Neural progenitor cell (in vitro differentiated cells): ENCODE results near the gene POLR2E. TPM values are rescaled to one million over a fixed set of nuclear protein-coding genes. Genes with fewer than 3 reads are reported as not detected.
A peak's percentile ranks its signal among the peaks of the same experiment; 100 is the strongest.

Experiments
- DNase-seq: peaks from one replicate; pipeline ENCODE4 v3.0.0-alpha.2; 2016; ENCODE audit warnings: low spot score
- H2AFZ ChIP-seq: fragments of 200-600 bp; sonication (generic); replicated peaks from 2 replicates; pipeline ENCODE4 v1.6.1; 2016; ENCODE audit warnings: antibody characterized with exemption
- H3F3A ChIP-seq: fragments of 200-600 bp; sonication (generic); 2 replicates; pipeline ENCODE4 v1.6.1; 2016; ENCODE audit warnings: antibody characterized with exemption, low read depth
- H3K27ac ChIP-seq: fragments of 200-600 bp; sonication (generic); 2 replicates; pipeline ENCODE4 v1.5.1; 2016; ENCODE audit warnings: mild to moderate bottlenecking
- H3K27me3 ChIP-seq: fragments of 200-600 bp; sonication (generic); 2 replicates; pipeline ENCODE4 v1.6.1; 2016; ENCODE audit warnings: mild to moderate bottlenecking, moderate library complexity
- H3K36me3 ChIP-seq: fragments of 200-600 bp; sonication (generic); 2 replicates; pipeline ENCODE4 v1.5.1; 2016
- H3K4me1 ChIP-seq: fragments of 200-600 bp; sonication (generic); 2 replicates; pipeline ENCODE4 v1.6.1; 2016; ENCODE audit warnings: mixed run types
- H3K4me2 ChIP-seq: fragments of 200-600 bp; sonication (generic); 2 replicates; pipeline ENCODE4 v1.6.1; 2016
- H3K4me3 ChIP-seq: fragments of 200-600 bp; sonication (generic); 2 replicates; pipeline ENCODE4 v1.5.1; 2016
- H3K79me2 ChIP-seq: fragments of 200-600 bp; sonication (generic); 2 replicates; pipeline ENCODE4 v1.6.1; 2016; ENCODE audit warnings: low read depth
- H3K9ac ChIP-seq: fragments of 200-600 bp; sonication (generic); 2 replicates; pipeline ENCODE4 v1.6.1; 2016
- H3K9me3 ChIP-seq: fragments of 200-600 bp; sonication (generic); 2 replicates; pipeline ENCODE4 v1.5.1; 2016; ENCODE audit warnings: low read depth
- H4K20me1 ChIP-seq: fragments of 200-600 bp; sonication (generic); 2 replicates; pipeline ENCODE4 v1.6.1; 2016; ENCODE audit warnings: low read depth
- H3K27ac Mint-ChIP-seq: 3 replicates; pipeline ENCODE4 v1.8.0; 2021; ENCODE audit warnings: mixed read lengths
- H3K27me3 Mint-ChIP-seq: 2 replicates; pipeline ENCODE4 v1.8.0; 2022; ENCODE audit warnings: low read depth, mild to moderate bottlenecking, inconsistent platforms, moderate library complexity, mixed read lengths; ENCODE audit not compliant: insufficient read depth
- H3K36me3 Mint-ChIP-seq: 3 replicates; pipeline ENCODE4 v1.8.0; 2021; ENCODE audit warnings: mixed read lengths
- H3K4me1 Mint-ChIP-seq: 3 replicates; pipeline ENCODE4 v1.8.0; 2021; ENCODE audit warnings: mixed read lengths
- H3K4me3 Mint-ChIP-seq: 3 replicates; pipeline ENCODE4 v1.8.0; 2021; ENCODE audit warnings: mild to moderate bottlenecking, moderate library complexity, mixed read lengths
- H3K9me3 Mint-ChIP-seq: 3 replicates; pipeline ENCODE4 v1.8.0; 2020; ENCODE audit warnings: mixed read lengths
- EZH2 ChIP-seq: fragments of 200-600 bp; sonication (generic); IDR thresholded peaks from 2 replicates; pipeline ENCODE4 v1.6.1; 2017; ENCODE audit warnings: antibody characterized with exemption, mild to moderate bottlenecking, moderate library complexity
- EZH2phosphoT487 ChIP-seq: fragments of 200-600 bp; sonication (generic); IDR thresholded peaks from 2 replicates; pipeline ENCODE4 v1.6.1; 2017; ENCODE audit warnings: antibody characterized with exemption
- total RNA-seq: library from RNA; depleted of rRNA; stranded (reverse); fragments of >200 nt; gene quantifications from 2 replicates; pipeline ENCODE4 v1.2.3, GENCODE V29; 2015; ENCODE audit warnings: low replicate concordance
- TF ChIP-seq, protein P1 (sequence below): fragments of 200-600 bp; sonication (generic); IDR thresholded peaks from 2 replicates; pipeline ENCODE4 v1.5.1; 2017; ENCODE audit warnings: antibody characterized with exemption, mild to moderate bottlenecking

POLR2E gene
- total RNA-seq, 1 donor from 2014 or later = 98.8 TPM

DNA sequence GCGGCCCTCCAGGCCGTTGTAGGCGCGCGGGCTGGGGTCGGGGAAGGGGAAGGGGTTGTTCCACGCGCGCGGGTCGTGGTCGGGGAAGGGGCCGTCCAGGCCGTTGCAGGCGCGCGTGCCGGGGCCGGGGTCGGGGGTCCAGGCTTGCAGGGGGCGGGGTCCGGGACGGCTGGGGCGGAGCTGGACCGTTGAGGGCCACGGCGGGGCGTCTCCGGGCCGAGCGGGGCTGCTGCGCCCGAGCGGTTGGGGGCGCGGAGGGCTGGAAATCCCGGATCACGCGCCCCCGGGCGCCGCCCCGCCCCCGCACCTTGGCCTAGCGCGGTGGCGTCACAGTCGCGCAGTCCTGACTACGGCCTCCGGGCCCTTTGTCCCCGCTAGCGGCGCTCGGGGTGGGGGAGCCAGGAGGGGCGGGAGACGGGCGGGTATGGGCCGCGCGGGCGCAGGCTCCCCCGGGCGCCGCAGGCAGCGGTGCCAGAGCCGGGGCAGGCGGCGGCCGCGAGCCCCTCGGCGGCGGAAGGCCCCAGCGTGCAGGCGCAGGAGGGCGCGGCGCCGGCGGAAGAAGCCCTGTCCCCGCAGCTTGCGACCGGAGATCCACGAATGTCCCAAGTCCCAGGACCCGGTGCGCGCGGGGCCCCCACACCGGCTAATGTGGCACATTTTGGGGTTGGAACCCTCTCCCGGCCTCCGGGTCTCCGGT, 9.3 kb upstream of the POLR2E start:
- Histone ChIP-seq H3K4me2 (peak overlapping the region; percentile 85), H3K9me3 (no peaks in the 10 kb centered on the region), H4K20me1 (peaks cover 30% of the 10 kb centered on the region), H3K9ac (peak overlapping the region; percentile 60), H2AFZ (no peak overlapping the region), H3F3A (peaks cover 43% of the 10 kb centered on the region), H3K4me1 (peaks cover 8% of the 10 kb centered on the region), H3K27me3 (no peaks in the 10 kb centered on the region), H3K27ac (peak overlapping the region; percentile 90), H3K36me3 (no peaks in the 10 kb centered on the region), H3K4me3 (peak overlapping the region; percentile 94), H3K79me2 (peaks cover 16% of the 10 kb centered on the region)
- peak; percentile 92 for DNase-seq
- Mint-ChIP-seq H3K9me3 (no peaks in the 10 kb centered on the region), H3K27ac (no peak overlapping the region), H3K27me3 (peaks cover 4% of the 10 kb centered on the region), H3K36me3 (no peaks in the 10 kb centered on the region), H3K4me3 (peak overlapping the region; percentile 82), H3K4me1 (peaks cover 23% of the 10 kb centered on the region)
- no peak for TF ChIP-seq EZH2phosphoT487
- TF ChIP-seq EZH2 = peak; percentile 24

DNA sequence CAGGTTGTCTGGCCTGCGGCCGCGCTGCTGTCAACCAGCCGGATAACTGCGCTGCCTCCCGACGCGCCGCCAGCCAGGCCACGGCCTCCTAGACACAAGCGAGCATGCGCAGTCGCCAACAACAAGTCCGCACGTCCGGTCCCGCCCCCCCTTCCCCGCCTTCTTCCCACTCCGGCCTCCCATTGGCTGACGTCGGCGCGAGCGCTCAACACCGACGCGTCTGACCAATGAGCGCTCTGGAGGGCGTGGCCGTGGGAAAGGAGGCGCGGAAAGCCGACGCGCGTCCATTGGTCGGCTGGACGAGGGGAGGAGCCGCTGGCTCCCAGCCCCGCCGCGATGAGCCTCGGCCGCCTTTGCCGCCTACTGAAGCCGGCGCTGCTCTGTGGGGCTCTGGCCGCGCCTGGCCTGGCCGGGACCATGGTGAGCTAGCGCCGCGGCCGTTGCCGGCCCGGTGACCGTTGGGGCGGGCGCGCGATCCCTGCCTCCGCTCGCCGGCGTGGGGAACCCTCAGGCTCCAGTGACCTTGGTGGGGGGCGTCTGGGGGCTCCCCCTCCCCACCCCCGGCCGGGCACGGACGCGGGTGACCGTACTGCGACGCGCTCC, 8.6 kb upstream of the POLR2E start, which contains the start of gene GPX4:
Gene GPX4, plus strand, starts transcription at position 287 of the 603 bp plus-strand sequence. Its CDS starts 50 bp downstream, at position 337.
- Mint-ChIP-seq H3K27ac (no peak within 1 kb of the TSS), H3K27me3 (peaks cover 7% of the 10 kb centered on the region), H3K4me1 (peaks cover 23% of the 10 kb centered on the region), H3K36me3 (no peaks in the 10 kb centered on the region), H3K4me3 (peak within 1 kb of the TSS; percentile 83), H3K9me3 (no peaks in the 10 kb centered on the region)
- TF ChIP-seq, protein P1, sequence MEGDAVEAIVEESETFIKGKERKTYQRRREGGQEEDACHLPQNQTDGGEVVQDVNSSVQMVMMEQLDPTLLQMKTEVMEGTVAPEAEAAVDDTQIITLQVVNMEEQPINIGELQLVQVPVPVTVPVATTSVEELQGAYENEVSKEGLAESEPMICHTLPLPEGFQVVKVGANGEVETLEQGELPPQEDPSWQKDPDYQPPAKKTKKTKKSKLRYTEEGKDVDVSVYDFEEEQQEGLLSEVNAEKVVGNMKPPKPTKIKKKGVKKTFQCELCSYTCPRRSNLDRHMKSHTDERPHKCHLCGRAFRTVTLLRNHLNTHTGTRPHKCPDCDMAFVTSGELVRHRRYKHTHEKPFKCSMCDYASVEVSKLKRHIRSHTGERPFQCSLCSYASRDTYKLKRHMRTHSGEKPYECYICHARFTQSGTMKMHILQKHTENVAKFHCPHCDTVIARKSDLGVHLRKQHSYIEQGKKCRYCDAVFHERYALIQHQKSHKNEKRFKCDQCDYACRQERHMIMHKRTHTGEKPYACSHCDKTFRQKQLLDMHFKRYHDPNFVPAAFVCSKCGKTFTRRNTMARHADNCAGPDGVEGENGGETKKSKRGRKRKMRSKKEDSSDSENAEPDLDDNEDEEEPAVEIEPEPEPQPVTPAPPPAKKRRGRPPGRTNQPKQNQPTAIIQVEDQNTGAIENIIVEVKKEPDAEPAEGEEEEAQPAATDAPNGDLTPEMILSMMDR = no peak
- TF ChIP-seq EZH2phosphoT487 (no peak), EZH2 (no peak)
- no peaks in the 10 kb centered on the region for H3K36me3 ChIP-seq
- H3K27ac ChIP-seq = peak within 1 kb of the TSS; percentile 90
- peak within 1 kb of the TSS; percentile 60 for H3K9ac ChIP-seq
- DNase-seq = peak; percentile 100
- H3K4me2 ChIP-seq = peak within 1 kb of the TSS; percentile 85
- no peaks in the 10 kb centered on the region for H3K27me3 ChIP-seq
- H3F3A ChIP-seq = peaks cover 43% of the 10 kb centered on the region
- H4K20me1 ChIP-seq = peaks cover 30% of the 10 kb centered on the region
- no peak within 1 kb of the TSS for H2AFZ ChIP-seq
- H3K79me2 ChIP-seq = peaks cover 16% of the 10 kb centered on the region
- no peaks in the 10 kb centered on the region for H3K9me3 ChIP-seq
- peaks cover 8% of the 10 kb centered on the region for H3K4me1 ChIP-seq
- H3K4me3 ChIP-seq = peak within 1 kb of the TSS; percentile 94

DNA sequence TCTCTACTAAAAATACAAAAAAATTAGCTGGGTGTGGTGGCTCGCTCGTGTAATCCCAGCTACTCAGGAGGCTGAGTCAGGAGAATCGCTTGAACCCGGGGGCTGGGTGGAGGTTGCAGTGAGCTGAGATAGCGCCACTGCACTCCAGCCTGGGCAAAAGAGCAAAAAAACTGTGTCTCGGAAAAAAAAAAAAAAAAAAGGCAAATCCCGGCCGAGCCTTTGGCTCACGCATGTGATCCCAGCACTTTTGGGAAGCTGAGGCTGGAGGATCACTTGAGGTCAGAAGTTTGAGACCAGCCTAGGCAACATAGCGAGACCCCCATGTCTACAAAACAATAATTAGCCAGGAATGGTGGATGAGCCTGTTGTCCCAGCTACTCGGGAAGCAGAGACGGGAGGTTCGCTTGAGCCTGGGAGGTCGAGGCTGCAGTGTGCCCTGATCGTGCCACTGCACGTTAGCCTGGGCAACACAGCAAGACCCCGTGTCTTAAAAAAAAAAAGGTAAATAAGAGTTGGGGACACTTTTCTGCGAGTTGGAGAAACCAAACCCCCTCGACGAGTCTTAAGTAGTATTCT, 8.0 kb upstream of the POLR2E start:
- Mint-ChIP-seq H3K27ac (no peak overlapping the region), H3K4me3 (peak overlapping the region; percentile 83), H3K4me1 (peaks cover 25% of the 10 kb centered on the region), H3K27me3 (peaks cover 8% of the 10 kb centered on the region), H3K36me3 (no peaks in the 10 kb centered on the region), H3K9me3 (no peaks in the 10 kb centered on the region)
- H3K9ac ChIP-seq = no peak overlapping the region
- peaks cover 30% of the 10 kb centered on the region for H4K20me1 ChIP-seq
- H3K4me1 ChIP-seq = peaks cover 8% of the 10 kb centered on the region
- no peaks in the 10 kb centered on the region for H3K27me3 ChIP-seq
- DNase-seq = no peak
- H3K4me2 ChIP-seq = peak overlapping the region; percentile 49
- no peak for TF ChIP-seq EZH2phosphoT487
- TF ChIP-seq, protein P1 = no peak
- no peak for TF ChIP-seq EZH2
- no peaks in the 10 kb centered on the region for H3K9me3 ChIP-seq
- H3F3A ChIP-seq = peaks cover 43% of the 10 kb centered on the region
- no peak overlapping the region for H2AFZ ChIP-seq
- H3K4me3 ChIP-seq = no peak overlapping the region
- H3K79me2 ChIP-seq = peaks cover 16% of the 10 kb centered on the region
- H3K36me3 ChIP-seq = no peaks in the 10 kb centered on the region
- no peak overlapping the region for H3K27ac ChIP-seq
